Ovary (tissue), 3 donors: ENCODE results near the gene UBE2E1.

Experiments used
- POLR2A ChIP-seq: fragments of 450-650 bp; IDR thresholded peaks from one replicate; pipeline ENCODE4 v1.6.1; 2017; ENCODE audit warnings: antibody characterized with exemption, mild to moderate bottlenecking, moderate library complexity
- TF ChIP-seq, protein P1 (sequence below), 3 donors: fragments of 450-650 bp in 2 of 3; fragments of 200-600 bp in 1 of 3; IDR thresholded peaks; one replicate each; pipeline versions ENCODE4 v1.5.1 to v1.8.0; 2016 to 2022; ENCODE audit warnings: antibody characterized with exemption in 3 of 3, mild to moderate bottlenecking in 1 of 3
- donor health status: DM: no; HTN: no; CAD: no.

DNA sequence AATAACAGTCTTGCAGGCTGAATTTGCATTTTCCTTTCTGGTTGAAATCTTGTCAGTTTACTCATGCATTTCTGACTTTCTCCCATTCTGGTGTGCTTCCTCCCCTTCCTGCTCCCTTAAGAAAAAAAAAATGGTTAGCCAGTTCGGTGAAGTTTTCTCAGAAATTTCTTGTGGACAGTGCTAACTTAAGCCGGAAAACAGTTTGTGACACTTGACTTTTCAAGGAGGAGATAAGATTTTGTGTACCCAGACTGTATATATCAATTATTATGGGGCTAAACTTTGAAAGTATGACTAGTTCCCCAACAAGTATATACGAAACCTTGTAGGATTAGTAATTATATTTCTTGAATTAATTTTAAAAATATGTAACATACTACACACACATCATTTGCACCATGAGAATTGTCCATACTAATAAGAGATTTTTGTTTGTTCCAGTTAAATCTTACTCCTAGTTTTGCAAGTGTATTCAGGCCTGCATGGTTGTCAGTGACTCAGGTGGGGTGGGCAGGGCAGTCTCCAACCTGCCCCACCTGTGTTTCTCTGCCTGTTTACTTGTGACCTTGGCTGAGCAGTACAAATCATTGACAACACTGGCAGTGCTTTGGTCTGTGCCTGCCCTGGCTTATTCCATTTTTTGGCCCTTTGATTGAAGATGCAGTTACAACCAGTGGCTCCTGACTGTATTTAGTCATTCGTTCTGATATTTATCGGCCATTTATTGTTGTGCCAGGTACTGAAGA is 19.1 kb downstream of the UBE2E1 start:
- TF ChIP-seq, protein P1, sequence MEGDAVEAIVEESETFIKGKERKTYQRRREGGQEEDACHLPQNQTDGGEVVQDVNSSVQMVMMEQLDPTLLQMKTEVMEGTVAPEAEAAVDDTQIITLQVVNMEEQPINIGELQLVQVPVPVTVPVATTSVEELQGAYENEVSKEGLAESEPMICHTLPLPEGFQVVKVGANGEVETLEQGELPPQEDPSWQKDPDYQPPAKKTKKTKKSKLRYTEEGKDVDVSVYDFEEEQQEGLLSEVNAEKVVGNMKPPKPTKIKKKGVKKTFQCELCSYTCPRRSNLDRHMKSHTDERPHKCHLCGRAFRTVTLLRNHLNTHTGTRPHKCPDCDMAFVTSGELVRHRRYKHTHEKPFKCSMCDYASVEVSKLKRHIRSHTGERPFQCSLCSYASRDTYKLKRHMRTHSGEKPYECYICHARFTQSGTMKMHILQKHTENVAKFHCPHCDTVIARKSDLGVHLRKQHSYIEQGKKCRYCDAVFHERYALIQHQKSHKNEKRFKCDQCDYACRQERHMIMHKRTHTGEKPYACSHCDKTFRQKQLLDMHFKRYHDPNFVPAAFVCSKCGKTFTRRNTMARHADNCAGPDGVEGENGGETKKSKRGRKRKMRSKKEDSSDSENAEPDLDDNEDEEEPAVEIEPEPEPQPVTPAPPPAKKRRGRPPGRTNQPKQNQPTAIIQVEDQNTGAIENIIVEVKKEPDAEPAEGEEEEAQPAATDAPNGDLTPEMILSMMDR (IDR thresholded peaks at IDR 0.05): no peak
- no peak for TF ChIP-seq POLR2A
